Loucy (cell line): ENCODE results near the gene TMIGD2.

ENCODE experiments used
- EZH2phosphoT487 ChIP-seq: fragments of 200-600 bp; IDR thresholded peaks from 2 replicates; pipeline ENCODE4 v1.6.1; 2018; ENCODE audit warnings: antibody characterized with exemption, mild to moderate bottlenecking, moderate library complexity, borderline replicate concordance
- TF ChIP-seq, protein P1 (sequence below): fragments of 200-600 bp; sonication (generic); conservative IDR thresholded peaks from 2 replicates; pipeline ENCODE4 v1.5.1; 2014; ENCODE audit warnings: mild to moderate bottlenecking, antibody characterized with exemption, low read length

DNA sequence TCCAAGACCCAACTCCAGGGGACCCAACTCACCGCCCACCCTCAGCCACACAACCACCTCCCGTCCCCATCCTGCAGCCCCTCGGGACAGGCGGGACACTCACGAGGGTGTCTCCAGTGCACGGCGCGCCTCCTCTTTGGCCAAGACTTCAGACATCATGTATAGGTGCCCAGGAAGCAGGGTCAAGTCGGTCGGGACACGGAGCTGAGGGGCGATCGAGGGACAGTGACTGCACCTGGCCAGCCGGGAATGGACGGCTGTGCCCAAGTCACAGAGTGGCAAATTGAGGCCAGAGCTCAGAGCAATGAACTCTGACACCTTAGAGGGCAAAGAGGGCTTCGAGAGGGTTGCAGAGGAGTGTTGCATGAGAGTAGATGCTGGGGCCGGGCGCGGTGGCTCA lies 27.7 kb upstream of the TMIGD2 start:
- TF ChIP-seq, protein P1, sequence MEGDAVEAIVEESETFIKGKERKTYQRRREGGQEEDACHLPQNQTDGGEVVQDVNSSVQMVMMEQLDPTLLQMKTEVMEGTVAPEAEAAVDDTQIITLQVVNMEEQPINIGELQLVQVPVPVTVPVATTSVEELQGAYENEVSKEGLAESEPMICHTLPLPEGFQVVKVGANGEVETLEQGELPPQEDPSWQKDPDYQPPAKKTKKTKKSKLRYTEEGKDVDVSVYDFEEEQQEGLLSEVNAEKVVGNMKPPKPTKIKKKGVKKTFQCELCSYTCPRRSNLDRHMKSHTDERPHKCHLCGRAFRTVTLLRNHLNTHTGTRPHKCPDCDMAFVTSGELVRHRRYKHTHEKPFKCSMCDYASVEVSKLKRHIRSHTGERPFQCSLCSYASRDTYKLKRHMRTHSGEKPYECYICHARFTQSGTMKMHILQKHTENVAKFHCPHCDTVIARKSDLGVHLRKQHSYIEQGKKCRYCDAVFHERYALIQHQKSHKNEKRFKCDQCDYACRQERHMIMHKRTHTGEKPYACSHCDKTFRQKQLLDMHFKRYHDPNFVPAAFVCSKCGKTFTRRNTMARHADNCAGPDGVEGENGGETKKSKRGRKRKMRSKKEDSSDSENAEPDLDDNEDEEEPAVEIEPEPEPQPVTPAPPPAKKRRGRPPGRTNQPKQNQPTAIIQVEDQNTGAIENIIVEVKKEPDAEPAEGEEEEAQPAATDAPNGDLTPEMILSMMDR: no peak
- no peak for TF ChIP-seq EZH2phosphoT487
